A204.1 (cell line): ENCODE measurements around the gene RIPK4.
A peak's percentile ranks its signal among the peaks of the same experiment; 100 is the strongest.
"Not testable (repeated sequence)": the region's sequence is repeated elsewhere in the genome, so short reads cannot be mapped to it uniquely, and the experiment has no call there.

Experiments used
- FAIRE-seq: peaks from 2 replicates; lab custom pipeline; 2012; peaks lifted over from hg19 to GRCh38; lab: Jason Lieb, UNC

Gene RIPK4

DNA sequence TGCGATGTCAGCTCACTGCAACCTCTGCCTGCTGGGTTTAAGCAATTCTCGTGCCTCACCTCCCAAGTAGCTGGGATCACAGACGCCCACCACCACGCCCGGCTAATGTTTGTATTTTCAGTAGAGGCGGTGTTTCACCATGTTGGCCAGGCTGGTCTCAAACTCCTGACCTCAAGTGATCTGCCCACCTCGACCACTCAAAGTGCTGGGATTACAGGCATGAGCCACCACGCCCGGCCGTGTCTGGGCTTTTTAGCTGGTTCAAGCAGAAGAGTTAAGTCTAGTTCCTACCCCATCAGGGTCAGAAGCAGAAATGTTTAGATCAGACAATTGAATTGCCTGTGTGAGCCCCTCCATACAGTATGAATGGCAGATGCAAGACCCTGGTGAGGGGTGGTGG lies 27.7 kb upstream of the RIPK4 start:
- no peak for FAIRE-seq

- no peak for FAIRE-seq
These were observed 25.9 kb upstream of the RIPK4 start for GRCh38 chr21:41792711-41793110.

- no peak for FAIRE-seq
These were observed 19.7 kb upstream of the RIPK4 start for GRCh38 chr21:41786509-41786987.

DNA sequence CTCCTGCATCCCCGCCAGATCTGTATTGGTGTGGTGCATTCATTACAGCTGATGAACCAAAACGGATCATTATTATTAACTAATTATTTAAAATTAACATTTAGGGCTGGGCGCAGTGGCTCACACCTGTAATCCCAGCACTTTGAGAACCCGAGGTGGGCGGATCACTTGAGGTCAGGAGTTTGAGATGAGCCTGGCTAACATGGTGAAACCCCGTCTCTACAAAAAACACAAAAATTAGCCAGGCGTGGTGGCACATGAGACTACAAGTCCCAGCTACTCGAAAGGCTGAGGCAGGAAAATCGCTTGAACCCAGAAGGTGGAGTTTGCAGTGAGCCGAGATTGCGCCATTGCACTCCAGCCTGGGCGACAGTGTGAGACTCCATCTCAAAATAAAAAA lies 18.4 kb upstream of the RIPK4 start:
- FAIRE-seq = not testable (repeated sequence)

- no peak for FAIRE-seq
These were observed 17.7 kb upstream of the RIPK4 start for GRCh38 chr21:41784456-41785102.

GRCh38 chr21:41783476-41784180 lies 16.8 kb upstream of the RIPK4 start:
- no peak for FAIRE-seq

GRCh38 chr21:41781050-41781410 lies 14.2 kb upstream of the RIPK4 start:
- no peak for FAIRE-seq

DNA sequence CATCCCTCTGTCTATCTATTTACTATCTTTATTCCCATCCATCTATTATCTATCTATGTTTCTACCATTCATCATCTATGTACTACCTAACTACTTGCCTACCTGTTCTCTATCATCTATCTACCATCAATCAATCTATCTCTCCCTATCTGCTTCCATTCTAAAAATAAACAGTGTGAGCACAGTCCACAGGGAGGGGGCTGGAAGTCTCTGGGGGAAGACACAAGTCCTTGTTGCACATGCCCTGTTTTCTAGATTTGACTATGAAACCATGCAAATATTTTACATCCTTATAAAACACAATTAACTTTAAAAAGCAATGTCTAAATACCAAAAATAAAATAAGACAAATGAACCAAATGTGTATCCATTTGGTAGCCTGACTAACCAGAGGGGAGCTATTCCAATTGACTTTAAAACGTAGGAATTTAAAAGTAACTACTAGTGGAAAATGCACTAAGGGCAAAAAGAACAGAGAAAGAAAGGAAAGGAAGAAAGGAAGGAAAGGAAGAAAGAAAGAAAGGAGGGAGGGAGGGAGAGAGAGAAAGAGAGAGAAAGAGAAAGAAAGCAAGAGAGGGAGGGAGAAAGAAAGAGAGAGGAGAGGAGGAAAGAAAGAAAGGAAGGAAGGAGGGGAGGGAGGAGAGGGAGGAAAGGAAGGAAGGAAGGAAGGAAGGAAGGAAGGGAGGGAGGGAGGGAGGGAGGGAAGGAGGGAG lies 13.6 kb upstream of the RIPK4 start:
- FAIRE-seq = no peak

GRCh38 chr21:41779659-41780058 lies 12.8 kb upstream of the RIPK4 start:
- no peak for FAIRE-seq

- FAIRE-seq = no peak
These were observed 12.2 kb upstream of the RIPK4 start for GRCh38 chr21:41778930-41779600.

- peak; percentile 39 for FAIRE-seq
These were observed 11.3 kb upstream of the RIPK4 start for GRCh38 chr21:41777951-41778815.

DNA sequence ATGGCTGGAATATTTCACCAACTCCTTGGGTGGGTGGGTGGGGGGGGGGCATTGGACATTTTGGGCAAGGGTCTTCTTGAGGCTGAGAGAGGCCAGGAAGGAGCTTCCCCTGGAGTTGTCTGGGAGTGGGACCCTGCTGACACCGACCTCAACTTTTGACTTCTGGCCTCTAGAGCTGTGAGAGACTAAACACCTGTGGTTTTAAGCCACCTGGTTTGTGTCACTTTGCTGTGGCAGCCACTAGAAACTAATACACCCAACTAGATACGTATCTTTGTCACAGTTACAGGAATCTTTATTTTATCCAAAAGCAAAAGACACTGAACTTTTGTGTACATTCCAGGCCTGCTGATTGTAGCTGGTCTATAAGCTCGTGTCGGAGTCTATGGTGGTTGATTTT lies 9.9 kb upstream of the RIPK4 start:
- no peak for FAIRE-seq

DNA sequence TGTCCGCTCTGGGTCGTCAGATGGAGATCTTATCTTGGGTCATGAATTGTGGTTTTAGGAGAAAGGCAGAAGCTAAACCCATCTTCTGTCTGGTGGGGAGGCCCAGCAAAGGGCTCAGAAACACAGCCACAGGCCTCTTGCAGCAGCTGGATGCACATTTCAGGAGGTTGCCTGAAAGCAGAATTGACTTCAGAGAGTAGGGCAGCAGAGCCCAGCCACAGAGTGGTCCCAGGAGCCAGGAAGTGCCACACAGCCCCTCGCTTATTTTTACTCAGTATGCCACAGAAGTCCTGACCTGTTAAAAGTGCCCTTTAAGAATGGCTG lies 8.3 kb upstream of the RIPK4 start:
- FAIRE-seq = no peak

DNA sequence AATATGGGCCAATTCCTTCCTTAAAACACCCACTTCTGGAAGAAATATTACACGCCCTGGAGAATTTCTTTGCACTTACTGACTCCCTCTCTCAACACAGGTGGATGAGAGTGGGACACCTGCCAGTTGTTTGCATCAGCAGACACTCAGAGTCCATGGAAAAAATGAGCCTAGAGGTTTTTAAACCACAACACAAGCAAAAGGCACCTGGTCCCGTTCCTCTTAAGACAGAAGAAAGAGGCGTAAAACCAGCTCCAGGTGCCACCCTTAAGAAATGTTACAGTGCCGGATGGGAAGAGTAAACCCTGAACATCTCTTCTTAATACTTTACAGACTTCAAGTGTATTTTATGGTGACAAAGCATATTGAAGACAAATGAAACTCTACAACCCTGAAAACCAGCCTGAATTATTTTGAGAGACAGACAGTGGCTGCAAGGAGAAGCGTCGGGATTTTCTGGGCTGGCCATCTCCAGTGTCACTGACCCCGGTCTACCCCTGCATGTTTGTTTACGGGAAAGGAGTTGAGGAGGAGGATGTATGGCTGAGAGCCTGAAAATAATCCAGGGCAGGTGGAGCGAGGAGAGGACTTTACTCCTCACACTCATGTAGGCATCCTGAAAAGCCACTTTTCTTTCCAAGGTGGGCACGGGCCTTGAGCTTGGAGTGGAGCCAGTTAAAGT lies 7.8 kb upstream of the RIPK4 start:
- no peak for FAIRE-seq

DNA sequence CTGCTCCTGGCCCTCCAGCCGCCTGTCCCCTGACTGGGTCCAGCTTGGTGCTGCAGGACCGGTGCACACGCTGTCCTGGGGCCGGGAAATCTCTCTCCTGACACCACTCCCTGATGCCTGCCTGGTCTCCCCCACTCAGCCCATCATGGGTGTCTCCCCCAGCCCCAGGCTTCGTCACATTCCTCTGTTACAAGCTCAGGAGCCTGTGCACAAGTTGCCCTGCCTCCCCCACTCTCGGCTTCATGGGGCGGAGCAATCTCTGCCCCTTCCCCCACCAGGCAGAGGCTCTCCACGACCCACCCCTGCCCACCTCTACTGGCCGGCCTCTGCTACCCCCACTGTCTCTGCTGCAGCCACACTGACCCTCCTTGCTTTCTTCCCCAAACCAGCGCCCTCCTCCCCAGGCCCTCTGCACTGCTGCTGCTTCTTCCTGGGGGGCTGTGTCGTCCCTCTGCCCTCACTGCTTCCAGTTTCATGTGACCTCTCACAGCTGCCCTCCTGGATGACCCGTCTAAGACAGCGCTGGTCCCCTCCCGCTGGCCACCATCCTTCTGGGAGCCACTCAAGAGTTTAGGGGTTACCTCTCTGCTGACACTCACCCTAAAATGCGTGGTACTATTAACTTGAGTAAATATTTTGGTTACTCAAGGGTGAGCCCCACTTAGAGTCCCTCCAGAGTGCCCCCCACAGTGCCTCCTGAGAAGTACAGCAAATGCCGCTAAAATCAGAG lies 5.7 kb upstream of the RIPK4 start:
- FAIRE-seq = no peak

GRCh38 chr21:41771625-41771945 lies 4.7 kb upstream of the RIPK4 start:
- no peak for FAIRE-seq

DNA sequence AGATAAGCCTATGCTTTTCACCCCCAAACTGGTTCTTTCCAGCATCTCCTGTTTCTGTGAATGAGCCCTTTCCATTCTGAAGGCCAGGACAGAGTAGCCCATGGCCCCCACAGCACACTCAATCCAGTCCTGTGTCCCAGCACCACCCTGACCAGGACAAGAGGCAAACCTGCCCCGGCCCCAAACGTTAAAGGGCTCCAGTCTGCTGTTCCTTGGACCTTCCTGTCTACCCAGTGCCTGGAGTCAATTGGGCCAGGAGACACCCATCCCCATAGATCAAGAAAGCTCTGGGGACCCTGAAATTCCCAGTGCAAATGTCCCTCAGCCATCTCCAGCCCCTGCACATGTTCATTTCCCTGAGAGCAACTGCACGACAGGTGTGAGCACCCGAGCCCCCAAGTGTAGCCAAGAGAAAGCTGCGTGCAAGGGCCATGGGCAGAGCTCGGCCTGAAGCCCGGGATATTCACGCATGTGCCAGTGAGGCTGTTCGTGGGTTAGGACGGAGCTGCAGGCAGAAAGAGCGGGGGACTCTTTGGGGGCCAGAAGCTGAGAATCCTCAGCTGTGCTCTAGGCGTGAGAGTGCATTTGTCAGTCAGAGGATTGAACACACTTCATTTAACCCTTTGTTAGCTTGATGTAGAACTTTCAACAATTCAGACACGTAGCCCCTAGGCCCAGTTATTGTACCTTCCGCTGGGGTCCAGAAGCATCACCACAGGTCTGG lies 4.2 kb upstream of the RIPK4 start:
- no peak for FAIRE-seq

DNA sequence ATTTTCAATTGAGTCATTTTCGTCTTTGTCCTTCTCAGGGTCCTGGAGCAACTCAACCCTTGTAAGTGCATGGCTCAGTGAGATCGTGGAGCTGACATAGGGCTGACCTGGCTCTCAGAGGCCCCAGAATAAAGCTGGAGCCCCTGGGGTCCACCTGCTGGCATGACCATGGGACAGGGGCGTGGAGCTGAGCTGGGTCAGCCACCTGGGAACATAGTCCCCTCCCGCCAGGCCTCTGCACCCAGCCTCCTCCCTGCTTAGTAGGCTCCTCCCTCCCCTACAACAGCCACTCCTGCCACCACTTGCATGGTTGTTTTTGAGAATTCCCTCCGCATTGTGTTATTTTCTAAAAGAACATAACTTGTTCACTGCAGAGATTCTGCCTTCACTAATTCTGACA lies 3.1 kb upstream of the RIPK4 start:
- FAIRE-seq = no peak

- no peak for FAIRE-seq
These were observed 2.7 kb upstream of the RIPK4 start for GRCh38 chr21:41769521-41769920.

- FAIRE-seq = no peak
These were observed 2.3 kb upstream of the RIPK4 start for GRCh38 chr21:41769111-41769510.
